ENCODE measurements around the gene SNX9. TPM values are rescaled to one million over a fixed set of nuclear protein-coding genes. Genes with fewer than 3 reads are reported as not detected.

SNX9 gene
- polyA plus RNA-seq, 1 donor (not counting 4 experiments of a cell fraction or from before 2014, with no cell fraction given), result 37.8 TPM

DNA sequence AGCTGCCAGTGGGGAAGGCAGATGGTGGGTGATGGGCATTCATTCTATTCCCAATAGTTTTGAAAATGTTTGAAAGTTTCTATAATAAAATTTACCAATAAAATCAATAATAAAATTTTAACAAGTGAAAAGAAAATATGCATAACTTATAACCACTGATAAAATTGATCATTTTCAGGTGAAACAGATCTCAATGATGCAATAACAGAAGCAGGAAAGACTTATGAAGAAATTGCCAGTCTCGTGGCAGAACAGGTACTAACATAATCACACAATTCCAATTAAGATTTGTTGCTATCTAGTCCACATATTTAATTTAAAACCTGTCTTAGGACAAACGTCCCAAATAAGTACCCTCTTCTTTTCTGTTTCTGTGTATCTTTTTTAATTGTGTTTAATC, 112.7 kb downstream of the SNX9 start:
- Histone ChIP-seq H3K27me3 (ENCODE audit: control insufficient read depth, extremely low read depth, insufficient read depth, low read length) (no peaks in the 10 kb centered on the region), H2AFZ (ENCODE audit: control insufficient read depth, low read length) (no peak overlapping the region), H3K79me2 (ENCODE audit: control insufficient read depth, insufficient read depth, low read length) (no peaks in the 10 kb centered on the region), H3K27ac (ENCODE audit: control insufficient read depth, insufficient read depth, low read length) (no peak overlapping the region), H4K20me1 (ENCODE audit: control insufficient read depth, extremely low read depth, insufficient read depth, low read length) (no peaks in the 10 kb centered on the region), H3K4me2 (ENCODE audit: control insufficient read depth, extremely low read depth, insufficient read depth, low read depth, low read length) (no peak overlapping the region), H3K4me1 (ENCODE audit: control insufficient read depth, extremely low read depth, insufficient read depth, low read length) (no peaks in the 10 kb centered on the region), H3K9me1 (ENCODE audit: control insufficient read depth, extremely low read depth, insufficient read depth, low read length) (no peaks in the 10 kb centered on the region), H3K9ac (ENCODE audit: control insufficient read depth, extremely low read depth, insufficient read depth, low read length) (no peak overlapping the region), H3K4me3 (ENCODE audit: control insufficient read depth in 2 of 3, extremely low read depth in 1 of 3, insufficient read depth in 2 of 3, low read depth in 1 of 3, low read length in 3 of 3) (no peak overlapping the region), H3K36me3 (ENCODE audit: control insufficient read depth in 2 of 2, extremely low read depth in 1 of 2, insufficient read depth in 2 of 2, low read length in 2 of 2) (peaks cover 26 to 44% of the 10 kb centered on the region in 2 experiments), H3K9me3 (ENCODE audit: control insufficient read depth, low read depth, low read length) (no peaks in the 10 kb centered on the region)
- dilution Hi-C loops (cut with MboI; ENCODE audit: extremely low pct_ligation_motif_present, low sequenced_read_pairs), result no loop called here
- DNase-seq (ENCODE audit: low read depth, low spot score) (no peak), FAIRE-seq (no peak)
- no peak for TF ChIP-seq EZH2 (IDR thresholded peaks at IDR 0.05; ENCODE audit: low read length)
- TF ChIP-seq, protein P1, sequence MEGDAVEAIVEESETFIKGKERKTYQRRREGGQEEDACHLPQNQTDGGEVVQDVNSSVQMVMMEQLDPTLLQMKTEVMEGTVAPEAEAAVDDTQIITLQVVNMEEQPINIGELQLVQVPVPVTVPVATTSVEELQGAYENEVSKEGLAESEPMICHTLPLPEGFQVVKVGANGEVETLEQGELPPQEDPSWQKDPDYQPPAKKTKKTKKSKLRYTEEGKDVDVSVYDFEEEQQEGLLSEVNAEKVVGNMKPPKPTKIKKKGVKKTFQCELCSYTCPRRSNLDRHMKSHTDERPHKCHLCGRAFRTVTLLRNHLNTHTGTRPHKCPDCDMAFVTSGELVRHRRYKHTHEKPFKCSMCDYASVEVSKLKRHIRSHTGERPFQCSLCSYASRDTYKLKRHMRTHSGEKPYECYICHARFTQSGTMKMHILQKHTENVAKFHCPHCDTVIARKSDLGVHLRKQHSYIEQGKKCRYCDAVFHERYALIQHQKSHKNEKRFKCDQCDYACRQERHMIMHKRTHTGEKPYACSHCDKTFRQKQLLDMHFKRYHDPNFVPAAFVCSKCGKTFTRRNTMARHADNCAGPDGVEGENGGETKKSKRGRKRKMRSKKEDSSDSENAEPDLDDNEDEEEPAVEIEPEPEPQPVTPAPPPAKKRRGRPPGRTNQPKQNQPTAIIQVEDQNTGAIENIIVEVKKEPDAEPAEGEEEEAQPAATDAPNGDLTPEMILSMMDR (optimal IDR thresholded peaks at IDR 0.05 in 1 of 3, IDR thresholded peaks at IDR 0.05 in 1 of 3, conservative IDR thresholded peaks at IDR 0.05 in 1 of 3; ENCODE audit: extremely low read depth in 1 of 3, insufficient read depth in 2 of 3, low read length in 3 of 3), result no peak

- FAIRE-seq (no peak), DNase-seq (ENCODE audit: low read depth, low spot score) (no peak)
- Histone ChIP-seq H3K9me1 (ENCODE audit: control insufficient read depth, extremely low read depth, insufficient read depth, low read length) (no peaks in the 10 kb centered on the region), H3K4me1 (ENCODE audit: control insufficient read depth, extremely low read depth, insufficient read depth, low read length) (no peaks in the 10 kb centered on the region), H3K27ac (ENCODE audit: control insufficient read depth, insufficient read depth, low read length) (no peak overlapping the region), H3K36me3 (ENCODE audit: control insufficient read depth in 2 of 2, extremely low read depth in 1 of 2, insufficient read depth in 2 of 2, low read length in 2 of 2) (peaks cover 28 to 44% of the 10 kb centered on the region in 2 experiments), H3K27me3 (ENCODE audit: control insufficient read depth, extremely low read depth, insufficient read depth, low read length) (no peaks in the 10 kb centered on the region), H3K9me3 (ENCODE audit: control insufficient read depth, low read depth, low read length) (no peaks in the 10 kb centered on the region), H4K20me1 (ENCODE audit: control insufficient read depth, extremely low read depth, insufficient read depth, low read length) (no peaks in the 10 kb centered on the region), H3K4me2 (ENCODE audit: control insufficient read depth, extremely low read depth, insufficient read depth, low read depth, low read length) (no peak overlapping the region), H2AFZ (ENCODE audit: control insufficient read depth, low read length) (no peak overlapping the region), H3K79me2 (ENCODE audit: control insufficient read depth, insufficient read depth, low read length) (no peaks in the 10 kb centered on the region), H3K9ac (ENCODE audit: control insufficient read depth, extremely low read depth, insufficient read depth, low read length) (no peak overlapping the region), H3K4me3 (ENCODE audit: control insufficient read depth in 2 of 3, extremely low read depth in 1 of 3, insufficient read depth in 2 of 3, low read depth in 1 of 3, low read length in 3 of 3) (no peak overlapping the region)
- dilution Hi-C loops (cut with MboI; ENCODE audit: extremely low pct_ligation_motif_present, low sequenced_read_pairs), result no loop called here
- TF ChIP-seq, protein P1 (optimal IDR thresholded peaks at IDR 0.05 in 1 of 3, IDR thresholded peaks at IDR 0.05 in 1 of 3, conservative IDR thresholded peaks at IDR 0.05 in 1 of 3; ENCODE audit: extremely low read depth in 1 of 3, insufficient read depth in 2 of 3, low read length in 3 of 3), result no peak
- TF ChIP-seq EZH2 (IDR thresholded peaks at IDR 0.05; ENCODE audit: low read length), result no peak
Measured at GRCh38 chr6:157937318-157937717, 114.3 kb downstream of the SNX9 start.
